GM21526 (cell line): ENCODE measurements around the gene PLEKHN1.

Experiments used
- ATAC-seq: cut with Tn5 transposase; IDR thresholded peaks from one replicate; pipeline ENCODE4 v1.9.1; 2021; ENCODE audit warnings: moderate library complexity; ENCODE audit not compliant: unreplicated experiment, low FRiP score

Gene PLEKHN1

GRCh38 chr1:966135-966703, at the start of gene PLEKHN1:
Gene PLEKHN1, plus strand, starts transcription at chr1:966482. Its CDS starts 50 bp downstream, at chr1:966532.
- ATAC-seq: peak; percentile 8

GRCh38 chr1:917076-917459, 49.2 kb upstream of the PLEKHN1 start:
- no peak for ATAC-seq

- ATAC-seq: no peak
Measured at GRCh38 chr1:917466-918091, 48.7 kb upstream of the PLEKHN1 start.

- ATAC-seq: no peak
Measured at GRCh38 chr1:918353-918752, 47.9 kb upstream of the PLEKHN1 start.

GRCh38 chr1:918843-919242, 47.4 kb upstream of the PLEKHN1 start:
- no peak for ATAC-seq

- ATAC-seq: no peak
Measured at GRCh38 chr1:919271-919872, 46.9 kb upstream of the PLEKHN1 start.

- no peak for ATAC-seq
Measured at GRCh38 chr1:920010-920409, 46.3 kb upstream of the PLEKHN1 start.

GRCh38 chr1:920521-920920, 45.8 kb upstream of the PLEKHN1 start:
- no peak for ATAC-seq

GRCh38 chr1:921011-921837, 45.1 kb upstream of the PLEKHN1 start:
- no peak for ATAC-seq

- no peak for ATAC-seq
Measured at GRCh38 chr1:923131-923990, 42.9 kb upstream of the PLEKHN1 start, which contains the start of gene SAMD11. Gene SAMD11, plus strand, starts transcription at chr1:923923. Its CDS starts 509 bp downstream, at chr1:924432.

GRCh38 chr1:923991-924655, 42.2 kb upstream of the PLEKHN1 start:
- ATAC-seq: no peak

- ATAC-seq: no peak
Measured at GRCh38 chr1:924656-925560, 41.4 kb upstream of the PLEKHN1 start.

GRCh38 chr1:925561-926421, 40.5 kb upstream of the PLEKHN1 start:
- no peak for ATAC-seq

- ATAC-seq: no peak
Measured at GRCh38 chr1:927234-927633, 39.0 kb upstream of the PLEKHN1 start.

GRCh38 chr1:927748-928147, 38.5 kb upstream of the PLEKHN1 start:
- ATAC-seq: no peak

- no peak for ATAC-seq
Measured at GRCh38 chr1:928825-929661, 37.2 kb upstream of the PLEKHN1 start.
